GM23338 (cell line): ENCODE data around the gene ZNF335. TPM values are rescaled to one million over a fixed set of nuclear protein-coding genes. Genes with fewer than 3 reads are reported as not detected.

Experiments used
- ATAC-seq: fragments of 200-7000 bp; cut with Tn5 transposase; 3 replicates; pipeline ENCODE4 v1.9.1; 2020
- DNase-seq: peaks from one replicate; pipeline ENCODE4 v3.0.0-alpha.2; 2015; ENCODE audit warnings: low spot score
- H2AFZ ChIP-seq: fragments of 200-600 bp; sonication (generic); 2 replicates; pipeline ENCODE4 v1.8.0; 2016; ENCODE audit warnings: antibody characterized with exemption, mild to moderate bottlenecking, moderate library complexity
- H3F3A ChIP-seq: fragments of 200-600 bp; sonication (generic); replicated peaks from 2 replicates; pipeline ENCODE4 v1.8.0; 2017; ENCODE audit warnings: antibody characterized with exemption, mixed run types, low read depth
- H3K27ac ChIP-seq: fragments of 200-600 bp; sonication (generic); 2 replicates; pipeline ENCODE4 v1.6.1; 2016; ENCODE audit warnings: low read depth
- H3K27me3 ChIP-seq: fragments of 200-600 bp; sonication (generic); 2 replicates; pipeline ENCODE4 v1.8.0; 2016; ENCODE audit warnings: mild to moderate bottlenecking, mixed run types, moderate library complexity; ENCODE audit not compliant: insufficient read depth
- H3K36me3 ChIP-seq: fragments of 200-600 bp; sonication (generic); 2 replicates; pipeline ENCODE4 v1.8.0; 2016; ENCODE audit warnings: mild to moderate bottlenecking; ENCODE audit not compliant: insufficient read depth
- H3K4me1 ChIP-seq: fragments of 200-600 bp; sonication (generic); 2 replicates; pipeline ENCODE4 v1.8.0; 2016; ENCODE audit warnings: mild to moderate bottlenecking, moderate library complexity; ENCODE audit not compliant: insufficient read depth
- H3K4me2 ChIP-seq: fragments of 200-600 bp; sonication (generic); 2 replicates; pipeline ENCODE4 v1.7.1; 2017; ENCODE audit warnings: mixed run types
- H3K4me3 ChIP-seq: fragments of 200-600 bp; sonication (generic); 2 replicates; pipeline ENCODE4 v1.6.1; 2016; ENCODE audit warnings: mixed run types
- H3K79me2 ChIP-seq: fragments of 200-600 bp; sonication (generic); replicated peaks from 2 replicates; pipeline ENCODE4 v1.8.0; 2017; ENCODE audit warnings: mild to moderate bottlenecking; ENCODE audit not compliant: insufficient read depth
- H3K9me2 ChIP-seq: fragments of 200-600 bp; sonication (generic); 2 replicates; pipeline ENCODE4 v1.8.0; 2017; ENCODE audit not compliant: insufficient read depth
- H4K20me1 ChIP-seq: fragments of 200-600 bp; sonication (generic); replicated peaks from 2 replicates; pipeline ENCODE4 v1.8.0; 2017; ENCODE audit warnings: mild to moderate bottlenecking; ENCODE audit not compliant: insufficient read depth
- H3K27ac Mint-ChIP-seq: 2 replicates; pipeline ENCODE4 v1.8.0; 2020; ENCODE audit warnings: inconsistent platforms, mild to moderate bottlenecking, moderate library complexity, mixed read lengths
- H3K27me3 Mint-ChIP-seq: 3 replicates; pipeline ENCODE4 v1.8.0; 2022; ENCODE audit warnings: low read depth, mild to moderate bottlenecking, moderate library complexity, mixed read lengths, inconsistent platforms; ENCODE audit not compliant: insufficient read depth, poor library complexity
- H3K36me3 Mint-ChIP-seq: 3 replicates; pipeline ENCODE4 v1.8.0; 2021; ENCODE audit warnings: low read depth, mild to moderate bottlenecking, inconsistent platforms, moderate library complexity, mixed read lengths
- H3K4me1 Mint-ChIP-seq: 3 replicates; pipeline ENCODE4 v1.8.0; 2020; ENCODE audit warnings: mild to moderate bottlenecking, inconsistent platforms, mixed read lengths
- H3K4me3 Mint-ChIP-seq: 3 replicates; pipeline ENCODE4 v1.8.0; 2021; ENCODE audit warnings: moderate library complexity, mild to moderate bottlenecking, inconsistent platforms, mixed read lengths
- H3K9me3 Mint-ChIP-seq: 3 replicates; pipeline ENCODE4 v1.8.0; 2020; ENCODE audit warnings: moderate library complexity, mild to moderate bottlenecking, inconsistent platforms, mixed read lengths
- CREB1 ChIP-seq: fragments of 250-450 bp; sonication (Bioruptor Pico); IDR thresholded peaks from 2 replicates; pipeline ENCODE4 v1.5.0; 2020; ENCODE audit warnings: low read depth, mild to moderate bottlenecking, moderate library complexity
- CTCF ChIP-seq, 2 experiments: fragments of 200-600 bp in 1 of 2; sonication (generic) in 1 of 2; conservative IDR thresholded peaks; 2 replicates each; pipeline versions ENCODE4 v1.5.1 to v1.6.1; 2016 to 2017; ENCODE audit warnings: antibody characterized with exemption in 2 of 2, low read depth in 2 of 2, mild to moderate bottlenecking in 2 of 2, moderate library complexity in 1 of 2
- ETS1 ChIP-seq: IDR thresholded peaks from 2 replicates; pipeline ENCODE4 v1.6.1; 2016; ENCODE audit warnings: antibody characterized with exemption
- EZH2 ChIP-seq: fragments of 200-600 bp; sonication (generic); IDR thresholded peaks from one replicate; pipeline ENCODE4 v1.8.0; 2017; ENCODE audit warnings: antibody characterized with exemption, mild to moderate bottlenecking, low read depth; ENCODE audit not compliant: unreplicated experiment
- EZH2phosphoT487 ChIP-seq: fragments of 200-600 bp; sonication (generic); IDR thresholded peaks from one replicate; pipeline ENCODE4 v1.8.1; 2018; ENCODE audit warnings: antibody characterized with exemption; ENCODE audit not compliant: unreplicated experiment
- JUNB ChIP-seq: IDR thresholded peaks from one replicate; pipeline ENCODE4 v1.6.1; 2016; ENCODE audit warnings: antibody characterized with exemption; ENCODE audit not compliant: unreplicated experiment
- NANOG ChIP-seq: IDR thresholded peaks from 2 replicates; pipeline ENCODE4 v1.6.1; 2016; ENCODE audit warnings: antibody characterized with exemption, borderline replicate concordance
- POLR2AphosphoS5 ChIP-seq: IDR thresholded peaks from 2 replicates; pipeline ENCODE4 v1.6.1; 2016; ENCODE audit warnings: antibody characterized with exemption, low read depth
- REST ChIP-seq: IDR thresholded peaks from one replicate; pipeline ENCODE4 v1.6.1; 2018; ENCODE audit warnings: antibody characterized with exemption; ENCODE audit not compliant: unreplicated experiment
- STAT1 ChIP-seq: IDR thresholded peaks from one replicate; pipeline ENCODE4 v1.6.1; 2016; ENCODE audit warnings: antibody characterized with exemption; ENCODE audit not compliant: unreplicated experiment
- ZNF114 ChIP-seq: fragments of 250-450 bp; sonication (Bioruptor Pico); IDR thresholded peaks from 2 replicates; pipeline ENCODE4 v1.5.0; 2020; ENCODE audit warnings: mild to moderate bottlenecking, moderate library complexity
- ZNF331 ChIP-seq: fragments of 250-450 bp; sonication (Bioruptor Pico); IDR thresholded peaks from 2 replicates; pipeline ENCODE4 v1.5.0; 2020; ENCODE audit warnings: low read depth, mild to moderate bottlenecking, moderate library complexity
- polyA plus RNA-seq: library from polyadenylated mRNA; unstranded; fragments of >200 nt; fragmentation: Nextera tagmentation; extraction: Ambion mirVana; gene quantifications from 2 replicates; pipeline ENCODE4 v1.2.1, GENCODE V29; 2016
- total RNA-seq: library from RNA; depleted of rRNA; stranded (reverse); fragments of >200 nt; shearing (Covaris generic); gene quantifications from 2 replicates; pipeline ENCODE4 v1.2.3, GENCODE V29; 2014
- TF ChIP-seq, protein P1 (sequence below): fragments of 250-450 bp; sonication (Bioruptor Pico); IDR thresholded peaks from 2 replicates; pipeline ENCODE4 v1.5.0; 2020; ENCODE audit warnings: mild to moderate bottlenecking, moderate library complexity

Gene ZNF335
- total and polyA plus RNA-seq, 2 experiments from 2014 or later = 7.4 to 24.2 TPM

DNA sequence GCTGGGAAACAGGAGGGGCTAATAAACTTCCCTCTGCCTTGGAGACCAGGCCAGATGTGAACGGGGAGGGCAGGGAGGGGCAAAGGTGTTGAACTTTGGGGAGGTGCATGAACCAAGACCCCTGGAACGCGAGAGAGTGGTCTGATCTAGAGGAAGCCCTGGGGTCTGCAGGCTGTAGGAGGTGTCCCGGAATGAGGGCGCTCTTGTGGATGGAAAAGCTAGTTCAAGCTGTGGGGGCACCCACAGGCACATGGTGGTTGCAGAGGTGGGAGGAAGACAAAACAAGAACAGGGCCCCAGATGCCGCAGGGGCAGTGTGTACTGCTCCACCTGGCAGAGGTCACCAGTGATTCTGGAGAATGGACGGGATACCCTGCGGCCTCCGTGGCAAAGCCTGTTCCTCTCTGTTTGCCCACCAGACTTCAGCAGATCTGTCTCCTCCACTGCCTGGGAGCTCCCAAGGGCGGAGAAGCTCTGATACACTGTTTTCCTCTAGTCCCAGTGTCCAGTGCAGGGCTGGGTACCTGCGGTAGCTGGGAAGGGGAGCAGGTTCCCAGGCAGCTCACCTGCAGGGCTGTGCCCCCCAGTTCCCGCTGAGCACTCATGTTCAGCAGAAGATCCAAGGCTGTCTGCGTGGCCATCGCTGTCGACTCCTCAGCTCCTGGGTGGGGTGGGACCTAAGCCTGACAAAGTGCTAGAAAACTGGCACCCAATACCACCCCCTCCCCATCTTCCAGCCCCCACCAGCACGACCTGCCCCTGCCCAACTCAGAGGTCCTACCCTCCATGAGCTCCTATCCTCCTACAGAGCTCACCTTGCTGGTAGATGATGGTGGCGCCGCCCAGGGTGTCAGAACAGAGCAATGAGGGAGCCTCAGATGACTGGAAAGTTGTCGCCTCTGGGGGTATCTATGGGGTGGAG, 14.7 kb downstream of the ZNF335 start:
- Histone ChIP-seq H2AFZ (no peak overlapping the region), H3F3A (no peaks in the 10 kb centered on the region), H3K79me2 (no peaks in the 10 kb centered on the region), H3K27ac (no peak overlapping the region), H3K4me1 (no peaks in the 10 kb centered on the region), H3K9me2 (no peaks in the 10 kb centered on the region), H3K27me3 (no peaks in the 10 kb centered on the region), H3K4me3 (no peak overlapping the region), H4K20me1 (no peaks in the 10 kb centered on the region), H3K36me3 (no peaks in the 10 kb centered on the region; the same call in 1 of the 2 replicates), H3K4me2 (no peak overlapping the region)
- Mint-ChIP-seq H3K27ac (no peak overlapping the region), H3K9me3 (no peaks in the 10 kb centered on the region), H3K36me3 (peaks cover 29% of the 10 kb centered on the region), H3K4me3 (no peak overlapping the region), H3K27me3 (peaks cover 4% of the 10 kb centered on the region), H3K4me1 (no peaks in the 10 kb centered on the region; the same call in 2 of the 3 replicates)
- TF ChIP-seq STAT1 (no peak), ZNF114 (no peak), JUNB (no peak), CTCF (conservative IDR thresholded peaks at IDR 0.05; ENCODE audit: low read depth in 2 of 2) (no peak), EZH2phosphoT487 (no peak), EZH2 (no peak), POLR2AphosphoS5 (no peak), ZNF331 (CRISPR knock-in tag) (no peak), CREB1 (no peak), REST (no peak), NANOG (no peak), ETS1 (no peak)
- TF ChIP-seq, protein P1, sequence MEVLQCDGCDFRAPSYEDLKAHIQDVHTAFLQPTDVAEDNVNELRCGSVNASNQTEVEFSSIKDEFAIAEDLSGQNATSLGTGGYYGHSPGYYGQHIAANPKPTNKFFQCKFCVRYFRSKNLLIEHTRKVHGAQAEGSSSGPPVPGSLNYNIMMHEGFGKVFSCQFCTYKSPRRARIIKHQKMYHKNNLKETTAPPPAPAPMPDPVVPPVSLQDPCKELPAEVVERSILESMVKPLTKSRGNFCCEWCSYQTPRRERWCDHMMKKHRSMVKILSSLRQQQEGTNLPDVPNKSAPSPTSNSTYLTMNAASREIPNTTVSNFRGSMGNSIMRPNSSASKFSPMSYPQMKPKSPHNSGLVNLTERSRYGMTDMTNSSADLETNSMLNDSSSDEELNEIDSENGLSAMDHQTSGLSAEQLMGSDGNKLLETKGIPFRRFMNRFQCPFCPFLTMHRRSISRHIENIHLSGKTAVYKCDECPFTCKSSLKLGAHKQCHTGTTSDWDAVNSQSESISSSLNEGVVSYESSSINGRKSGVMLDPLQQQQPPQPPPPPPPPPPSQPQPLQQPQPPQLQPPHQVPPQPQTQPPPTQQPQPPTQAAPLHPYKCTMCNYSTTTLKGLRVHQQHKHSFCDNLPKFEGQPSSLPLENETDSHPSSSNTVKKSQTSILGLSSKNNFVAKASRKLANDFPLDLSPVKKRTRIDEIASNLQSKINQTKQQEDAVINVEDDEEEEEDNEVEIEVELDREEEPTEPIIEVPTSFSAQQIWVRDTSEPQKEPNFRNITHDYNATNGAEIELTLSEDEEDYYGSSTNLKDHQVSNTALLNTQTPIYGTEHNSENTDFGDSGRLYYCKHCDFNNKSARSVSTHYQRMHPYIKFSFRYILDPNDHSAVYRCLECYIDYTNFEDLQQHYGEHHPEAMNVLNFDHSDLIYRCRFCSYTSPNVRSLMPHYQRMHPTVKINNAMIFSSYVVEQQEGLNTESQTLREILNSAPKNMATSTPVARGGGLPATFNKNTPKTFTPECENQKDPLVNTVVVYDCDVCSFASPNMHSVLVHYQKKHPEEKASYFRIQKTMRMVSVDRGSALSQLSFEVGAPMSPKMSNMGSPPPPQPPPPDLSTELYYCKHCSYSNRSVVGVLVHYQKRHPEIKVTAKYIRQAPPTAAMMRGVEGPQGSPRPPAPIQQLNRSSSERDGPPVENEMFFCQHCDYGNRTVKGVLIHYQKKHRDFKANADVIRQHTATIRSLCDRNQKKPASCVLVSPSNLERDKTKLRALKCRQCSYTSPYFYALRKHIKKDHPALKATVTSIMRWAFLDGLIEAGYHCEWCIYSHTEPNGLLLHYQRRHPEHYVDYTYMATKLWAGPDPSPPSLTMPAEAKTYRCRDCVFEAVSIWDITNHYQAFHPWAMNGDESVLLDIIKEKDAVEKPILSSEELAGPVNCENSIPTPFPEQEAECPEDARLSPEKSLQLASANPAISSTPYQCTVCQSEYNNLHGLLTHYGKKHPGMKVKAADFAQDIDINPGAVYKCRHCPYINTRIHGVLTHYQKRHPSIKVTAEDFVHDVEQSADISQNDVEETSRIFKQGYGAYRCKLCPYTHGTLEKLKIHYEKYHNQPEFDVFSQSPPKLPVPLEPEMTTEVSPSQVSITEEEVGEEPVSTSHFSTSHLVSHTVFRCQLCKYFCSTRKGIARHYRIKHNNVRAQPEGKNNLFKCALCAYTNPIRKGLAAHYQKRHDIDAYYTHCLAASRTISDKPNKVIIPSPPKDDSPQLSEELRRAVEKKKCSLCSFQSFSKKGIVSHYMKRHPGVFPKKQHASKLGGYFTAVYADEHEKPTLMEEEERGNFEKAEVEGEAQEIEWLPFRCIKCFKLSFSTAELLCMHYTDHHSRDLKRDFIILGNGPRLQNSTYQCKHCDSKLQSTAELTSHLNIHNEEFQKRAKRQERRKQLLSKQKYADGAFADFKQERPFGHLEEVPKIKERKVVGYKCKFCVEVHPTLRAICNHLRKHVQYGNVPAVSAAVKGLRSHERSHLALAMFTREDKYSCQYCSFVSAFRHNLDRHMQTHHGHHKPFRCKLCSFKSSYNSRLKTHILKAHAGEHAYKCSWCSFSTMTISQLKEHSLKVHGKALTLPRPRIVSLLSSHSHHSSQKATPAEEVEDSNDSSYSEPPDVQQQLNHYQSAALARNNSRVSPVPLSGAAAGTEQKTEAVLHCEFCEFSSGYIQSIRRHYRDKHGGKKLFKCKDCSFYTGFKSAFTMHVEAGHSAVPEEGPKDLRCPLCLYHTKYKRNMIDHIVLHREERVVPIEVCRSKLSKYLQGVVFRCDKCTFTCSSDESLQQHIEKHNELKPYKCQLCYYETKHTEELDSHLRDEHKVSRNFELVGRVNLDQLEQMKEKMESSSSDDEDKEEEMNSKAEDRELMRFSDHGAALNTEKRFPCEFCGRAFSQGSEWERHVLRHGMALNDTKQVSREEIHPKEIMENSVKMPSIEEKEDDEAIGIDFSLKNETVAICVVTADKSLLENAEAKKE (CRISPR knock-in tag) = no peak
- ATAC-seq = no peak
- no peak for DNase-seq
